SK-N-SH (cell line): ENCODE data around the gene PRKCB. TPM values are rescaled to one million over a fixed set of nuclear protein-coding genes. Genes with fewer than 3 reads are reported as not detected.

ENCODE experiments used
- CTCF ChIA-PET: fragments of 300-600, 350-600 bp; formaldehyde crosslinking; extraction: SDS; loops from one replicate; lab custom pipeline; 2021; lab: Yijun Ruan, JAX
- POLR2A ChIA-PET: fragments of 350-600 bp; sonication (Branson Sonifier 250); formaldehyde crosslinking; extraction: SDS; loops from one replicate; lab custom pipeline; 2020; ENCODE audit warnings: antibody characterized with exemption, inconsistent platforms; lab: Yijun Ruan, JAX
- DNase-seq: peaks from one replicate; pipeline ENCODE4 v3.0.0; 2012
- H2AFZ ChIP-seq: fragments of 200-600 bp; sonication (generic); 2 replicates; pipeline ENCODE4 v1.8.1; 2016; ENCODE audit warnings: antibody characterized with exemption, mild to moderate bottlenecking, low read depth
- H3F3A ChIP-seq: fragments of 200-600 bp; sonication (generic); replicated peaks from 2 replicates; pipeline ENCODE3; 2016; ENCODE audit warnings: antibody characterized with exemption, mild to moderate bottlenecking; ENCODE audit not compliant: insufficient read depth
- H3K27ac ChIP-seq, 2 experiments: fragments of 200-500 bp in 1 of 2; fragments of 200-600 bp in 1 of 2; sonication (Bioruptor generic) in 1 of 2; sonication (generic), shearing (Covaris generic) in 1 of 2; 2 replicates each; pipeline versions ENCODE4 v1.5.1 to v1.6.1; 2014 to 2016; ENCODE audit warnings: low read depth in 2 of 2, inconsistent platforms in 1 of 2, low read length in 1 of 2, mild to moderate bottlenecking in 1 of 2, mixed read lengths in 1 of 2
- H3K27me3 ChIP-seq: fragments of 200-600 bp; sonication (generic), shearing (Covaris generic); 2 replicates; pipeline ENCODE4 v1.6.1; 2016; ENCODE audit warnings: mixed run types; ENCODE audit not compliant: insufficient read depth
- H3K36me3 ChIP-seq, 2 experiments: fragments of 200-500 bp in 1 of 2; fragments of 200-600 bp in 1 of 2; sonication (Bioruptor generic) in 1 of 2; sonication (generic) in 1 of 2; replicated peaks in 1 of 2; 2 replicates each; pipeline versions ENCODE3 to v1.5.1; 2014 to 2016; ENCODE audit warnings: low read length in 1 of 2, mild to moderate bottlenecking in 1 of 2; ENCODE audit not compliant: insufficient read depth in 2 of 2, control insufficient read depth in 1 of 2
- H3K4me1 ChIP-seq, 2 experiments: fragments of 200-500 bp in 1 of 2; fragments of 200-600 bp in 1 of 2; sonication (Bioruptor generic) in 1 of 2; sonication (generic), shearing (Covaris generic) in 1 of 2; 2 replicates each; pipeline versions ENCODE4 v1.5.1 to v1.6.1; 2014 to 2016; ENCODE audit warnings: low read depth in 1 of 2, low read length in 1 of 2, mixed run types in 1 of 2; ENCODE audit not compliant: insufficient read depth in 2 of 2, control insufficient read depth in 1 of 2
- H3K4me2 ChIP-seq: fragments of 200-600 bp; sonication (generic), shearing (Covaris generic); 2 replicates; pipeline ENCODE4 v1.6.1; 2017; ENCODE audit warnings: mixed run types
- H3K4me3 ChIP-seq, 2 experiments: fragments of 200-500 bp in 1 of 2; fragments of 200-600 bp in 1 of 2; sonication (Bioruptor generic) in 1 of 2; sonication (generic), shearing (Covaris generic) in 1 of 2; 2 replicates each; pipeline versions ENCODE4 v1.5.1 to v1.8.1; 2014 to 2016; ENCODE audit warnings: low read depth in 2 of 2, inconsistent platforms in 1 of 2, low read length in 1 of 2, mild to moderate bottlenecking in 1 of 2, mixed read lengths in 1 of 2, moderate library complexity in 1 of 2
- H3K79me2 ChIP-seq: fragments of 200-600 bp; sonication (generic); 2 replicates; pipeline ENCODE4 v1.8.1; 2017; ENCODE audit warnings: mild to moderate bottlenecking; ENCODE audit not compliant: insufficient read depth
- H3K9ac ChIP-seq: fragments of 200-600 bp; sonication (generic); 2 replicates; pipeline ENCODE4 v1.6.1; 2017; ENCODE audit warnings: mixed run types
- H3K9me2 ChIP-seq: fragments of 200-600 bp; sonication (generic); 2 replicates; pipeline ENCODE4 v1.6.1; 2017; ENCODE audit warnings: mixed run types
- H3K9me3 ChIP-seq: fragments of 200-600 bp; sonication (generic); 2 replicates; pipeline ENCODE4 v1.6.1; 2017; ENCODE audit warnings: mixed run types, mild to moderate bottlenecking, moderate library complexity
- H4K20me1 ChIP-seq: fragments of 200-600 bp; sonication (generic); 2 replicates; pipeline ENCODE4 v1.6.1; 2017; ENCODE audit warnings: mild to moderate bottlenecking, mixed run types; ENCODE audit not compliant: insufficient read depth
- CHD2 ChIP-seq: fragments of 150-350 bp; IDR thresholded peaks from 2 replicates; pipeline ENCODE4 v1.6.1; 2018; ENCODE audit warnings: low read length; ENCODE audit not compliant: partially characterized antibody
- ELF1 ChIP-seq: IDR thresholded peaks from 2 replicates; pipeline ENCODE4 v1.4.0; 2012
- EP300 ChIP-seq, 2 experiments: IDR thresholded peaks; 2 replicates each; pipeline versions ENCODE4 v1.4.0 to v1.6.1; 2012; ENCODE audit warnings: borderline replicate concordance in 1 of 2, low read depth in 1 of 2, low read length in 1 of 2
- EZH2phosphoT487 ChIP-seq: fragments of 200-600 bp; sonication (generic); IDR thresholded peaks from 2 replicates; pipeline ENCODE4 v1.6.1; 2017; ENCODE audit warnings: low read depth, mixed run types, mild to moderate bottlenecking, antibody characterized with exemption, moderate library complexity, borderline replicate concordance
- FOSL2 ChIP-seq: IDR thresholded peaks from 2 replicates; pipeline ENCODE4 v1.4.0; 2012; ENCODE audit warnings: low read depth, mild to moderate bottlenecking, moderate library complexity, borderline replicate concordance
- FOXJ3 ChIP-seq: sonication (generic); formaldehyde crosslinking; IDR thresholded peaks from 2 replicates; pipeline ENCODE4 v1.5.1; 2020; ENCODE audit warnings: mild to moderate bottlenecking, missing genetic modification reagents
- FOXM1 ChIP-seq: IDR thresholded peaks from 2 replicates; pipeline ENCODE4 v1.4.0; 2012; ENCODE audit warnings: low read depth, mild to moderate bottlenecking
- GABPA ChIP-seq: IDR thresholded peaks from 2 replicates; pipeline ENCODE4 v1.4.0; 2012; ENCODE audit warnings: low read depth, mild to moderate bottlenecking
- GATA2 ChIP-seq: sonication (generic); formaldehyde crosslinking; IDR thresholded peaks from 2 replicates; pipeline ENCODE4 v1.5.0; 2020; ENCODE audit warnings: mild to moderate bottlenecking, missing genetic modification reagents
- MAX ChIP-seq: IDR thresholded peaks from 2 replicates; pipeline ENCODE4 v1.4.0; 2012; ENCODE audit warnings: low read depth
- NRF1 ChIP-seq: IDR thresholded peaks from 2 replicates; pipeline ENCODE4 v1.6.1; 2012; ENCODE audit warnings: low read depth, mild to moderate bottlenecking, low read length
- PBX3 ChIP-seq: IDR thresholded peaks from 2 replicates; pipeline ENCODE4; 2012
- POLR2AphosphoS5 ChIP-seq: IDR thresholded peaks from 2 replicates; pipeline ENCODE4 v1.6.1; 2012; ENCODE audit warnings: low read depth, low read length
- RAD21 ChIP-seq: IDR thresholded peaks from 2 replicates; pipeline ENCODE4 v1.6.1; 2012; ENCODE audit warnings: mild to moderate bottlenecking, low read length
- REST ChIP-seq: IDR thresholded peaks from 2 replicates; pipeline ENCODE4 v1.6.1; 2012; ENCODE audit warnings: mild to moderate bottlenecking, low read depth, low read length, moderate library complexity
- RXRA ChIP-seq: IDR thresholded peaks from 2 replicates; pipeline ENCODE4 v1.4.0; 2012; ENCODE audit warnings: low read depth, mild to moderate bottlenecking, borderline replicate concordance
- TAF1 ChIP-seq: IDR thresholded peaks from 2 replicates; pipeline ENCODE4 v1.6.1; 2012; ENCODE audit warnings: low read depth, mild to moderate bottlenecking, low read length, moderate library complexity, borderline replicate concordance
- TCF12 ChIP-seq: IDR thresholded peaks from 2 replicates; pipeline ENCODE4 v1.4.0; 2012
- WGBS: methylation state at CpG from one replicate; pipeline ENCODE4 v1.1.6; 2017; ENCODE audit warnings: low lambda C conversion rate; 5-methylcytosine and 5-hydroxymethylcytosine counted together
- polyA plus RNA-seq, 3 experiments: library from polyadenylated mRNA; depleted of rRNA; stranded (reverse); fragments of >200 nt; gene quantifications; 2 replicates each; pipeline ENCODE4 v1.2.3, GENCODE V29; 2012

The PRKCB gene
- polyA plus RNA-seq, 1 of the 3 experiments (the other 2 are of a cell fraction) = 0.12 TPM

- WGBS = 34% methylated on average over 2 of the region's 2 CpGs
- no peaks in the 10 kb centered on the region for H3K9me3 ChIP-seq
- no peaks in the 10 kb centered on the region for H4K20me1 ChIP-seq
- ChIA-PET POLR2A (no interaction called here), CTCF (no interaction called here)
- H3K9me2 ChIP-seq = no peaks in the 10 kb centered on the region
- H3K4me3 ChIP-seq = no peak overlapping the region
- no peak overlapping the region for H2AFZ ChIP-seq
- no peak overlapping the region for H3K9ac ChIP-seq
- no peaks in the 10 kb centered on the region for H3K79me2 ChIP-seq
- H3K27me3 ChIP-seq = no peaks in the 10 kb centered on the region
- no peaks in the 10 kb centered on the region for H3K36me3 ChIP-seq
- no peaks in the 10 kb centered on the region for H3F3A ChIP-seq
- TF ChIP-seq MAX (no peak), CHD2 (no peak), FOXJ3 (CRISPR knock-in tag) (no peak), TAF1 (no peak), GABPA (no peak), NRF1 (no peak), RXRA (no peak), RAD21 (no peak), GATA2 (CRISPR knock-in tag) (no peak), POLR2AphosphoS5 (no peak), EZH2phosphoT487 (no peak), FOXM1 (no peak), EP300 (IDR thresholded peaks at IDR 0.05; ENCODE audit: borderline replicate concordance in 1 of 2, low read depth in 1 of 2, low read length in 1 of 2) (no peak), PBX3 (no peak), TCF12 (no peak), FOSL2 (no peak), ELF1 (no peak), REST (no peak)
- H3K4me2 ChIP-seq = no peak overlapping the region
- peaks cover 0 to 2% of the 10 kb centered on the region in 2 experiments; a peak in 1 of 4 replicates for H3K4me1 ChIP-seq
- H3K27ac ChIP-seq = no peak overlapping the region
- DNase-seq = no peak
These were observed 253.0 kb downstream of the PRKCB start for GRCh38 chr16:24088767-24089166.
